Glutamatergic neuron (in vitro differentiated cells): ENCODE data around the gene ANKRD9. TPM values are rescaled to one million over a fixed set of nuclear protein-coding genes. Genes with fewer than 3 reads are reported as not detected.

Experiments used
- DNase-seq: peaks from one replicate; pipeline ENCODE4 v3.0.0; 2022
- H3K27ac Mint-ChIP-seq: one replicate; pipeline ENCODE4 v1.8.0; 2020; ENCODE audit warnings: mild to moderate bottlenecking, mixed read lengths, inconsistent platforms; ENCODE audit not compliant: unreplicated experiment
- H3K27me3 Mint-ChIP-seq: one replicate; pipeline ENCODE4 v1.8.0; 2020; ENCODE audit warnings: mild to moderate bottlenecking, moderate library complexity, mixed read lengths, inconsistent platforms; ENCODE audit not compliant: unreplicated experiment
- H3K36me3 Mint-ChIP-seq: one replicate; pipeline ENCODE4 v1.8.0; 2020; ENCODE audit warnings: mild to moderate bottlenecking, mixed read lengths, inconsistent platforms; ENCODE audit not compliant: unreplicated experiment
- H3K4me1 Mint-ChIP-seq: one replicate; pipeline ENCODE4 v1.8.0; 2020; ENCODE audit warnings: mild to moderate bottlenecking, low read depth, mixed read lengths, inconsistent platforms; ENCODE audit not compliant: unreplicated experiment
- H3K4me3 Mint-ChIP-seq: one replicate; pipeline ENCODE4 v1.8.0; 2020; ENCODE audit warnings: mild to moderate bottlenecking, mixed read lengths, inconsistent platforms; ENCODE audit not compliant: unreplicated experiment
- H3K9me3 Mint-ChIP-seq: one replicate; pipeline ENCODE4 v1.8.0; 2020; ENCODE audit warnings: mild to moderate bottlenecking, moderate library complexity, mixed read lengths, inconsistent platforms; ENCODE audit not compliant: unreplicated experiment
- CTCF ChIP-seq: fragments of 200-600 bp; sonication (generic); IDR thresholded peaks from one replicate; pipeline ENCODE4 v1.5.0; 2021; ENCODE audit not compliant: partially characterized antibody, unreplicated experiment
- total RNA-seq: library from RNA; stranded (reverse); fragmentation: NEBNext Ultra II Directional; extraction: Animal tissue kit (Norgen Biotek cat#: 25700); gene quantifications from one replicate; pipeline ENCODE4 v1.2.1, GENCODE V29; 2021; ENCODE audit not compliant: unreplicated experiment

The ANKRD9 gene
- total RNA-seq, 1 donor from 2014 or later: 3.5 TPM

- Mint-ChIP-seq H3K9me3 (peaks cover 3% of the 10 kb centered on the region), H3K36me3 (no peaks in the 10 kb centered on the region), H3K4me3 (no peak overlapping the region), H3K4me1 (no peaks in the 10 kb centered on the region), H3K27me3 (no peaks in the 10 kb centered on the region), H3K27ac (no peak overlapping the region)
- TF ChIP-seq CTCF: no peak
- no peak for DNase-seq
These were observed 22.7 kb upstream of the ANKRD9 start for GRCh38 chr14:102532204-102532658.

- H3K27me3 Mint-ChIP-seq: no peaks in the 10 kb centered on the region
- peaks cover 3% of the 10 kb centered on the region for H3K9me3 Mint-ChIP-seq
- no peak for DNase-seq
- TF ChIP-seq CTCF: no peak
- no peaks in the 10 kb centered on the region for H3K4me1 Mint-ChIP-seq
- H3K4me3 Mint-ChIP-seq: no peak overlapping the region
- no peaks in the 10 kb centered on the region for H3K36me3 Mint-ChIP-seq
- H3K27ac Mint-ChIP-seq: no peak overlapping the region
These were observed 21.4 kb upstream of the ANKRD9 start for GRCh38 chr14:102530828-102531478.

- H3K4me1 Mint-ChIP-seq: peaks cover 7% of the 10 kb centered on the region
- DNase-seq: no peak
- H3K27me3 Mint-ChIP-seq: peaks cover 3% of the 10 kb centered on the region
- no peak overlapping the region for H3K4me3 Mint-ChIP-seq
- H3K36me3 Mint-ChIP-seq: no peaks in the 10 kb centered on the region
- no peak for TF ChIP-seq CTCF
- no peak overlapping the region for H3K27ac Mint-ChIP-seq
- H3K9me3 Mint-ChIP-seq: peaks cover 4% of the 10 kb centered on the region
These were observed 19.0 kb upstream of the ANKRD9 start for GRCh38 chr14:102528431-102529170.

GRCh38 chr14:102525929-102526497 lies 16.4 kb upstream of the ANKRD9 start:
- H3K9me3 Mint-ChIP-seq: peaks cover 7% of the 10 kb centered on the region
- peak overlapping the region; percentile 96 for H3K4me3 Mint-ChIP-seq
- peaks cover 5% of the 10 kb centered on the region for H3K27me3 Mint-ChIP-seq
- H3K27ac Mint-ChIP-seq: peak overlapping the region; percentile 22
- no peak for DNase-seq
- no peak for TF ChIP-seq CTCF
- H3K36me3 Mint-ChIP-seq: no peaks in the 10 kb centered on the region
- peaks cover 7% of the 10 kb centered on the region for H3K4me1 Mint-ChIP-seq
